ENCODE data around the gene WDFY2. TPM values are rescaled to one million over a fixed set of nuclear protein-coding genes. Genes with fewer than 3 reads are reported as not detected.

WDFY2 gene
- total and polyA plus RNA-seq, 2 of the 13 experiments (the other 11 are each of a cell fraction or from before 2014, with no cell fraction given): 22.6 to 27.0 TPM

DNA sequence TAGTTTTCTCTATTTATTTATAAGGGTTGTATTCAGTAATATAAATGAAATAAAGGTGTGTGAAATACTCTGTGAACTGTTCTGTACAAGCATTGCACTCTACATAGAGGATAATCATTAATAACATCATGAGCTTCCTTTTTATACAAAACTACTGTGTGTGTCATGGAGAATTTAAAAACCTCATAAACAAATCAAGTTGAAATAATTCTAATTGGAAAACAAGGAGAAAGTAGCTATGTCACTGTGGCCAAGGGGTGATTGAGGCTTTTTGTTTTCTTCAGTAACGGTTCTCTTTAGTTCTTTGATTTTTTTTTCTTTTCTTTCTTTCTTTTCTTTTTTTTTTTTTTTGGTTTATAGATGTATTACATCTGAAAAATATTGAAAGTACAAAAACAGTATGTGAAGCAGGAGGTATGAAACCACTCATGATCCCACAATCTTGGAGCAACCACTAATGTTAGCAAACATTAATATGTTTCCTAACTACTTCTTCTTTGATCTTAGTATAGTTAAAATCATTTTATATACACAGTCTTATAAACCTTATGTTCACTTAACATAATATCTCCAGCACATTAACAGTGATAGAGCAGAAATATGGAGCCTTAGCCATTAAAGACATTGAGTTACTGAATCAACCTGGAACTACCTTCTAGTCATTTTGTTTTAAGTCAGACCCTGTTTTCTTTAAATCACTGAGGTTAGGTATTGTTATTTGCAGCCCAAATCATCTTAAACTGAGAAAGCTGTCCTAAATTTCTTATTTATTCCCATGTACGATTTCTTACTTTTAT, 45.4 kb downstream of the WDFY2 start:
- peaks cover 66% of the 10 kb centered on the region for H3K4me1 ChIP-seq (ENCODE audit: insufficient read depth, low read length)
- H3K27ac ChIP-seq (ENCODE audit: extremely low read length, insufficient read depth, low read length): no peak overlapping the region
- no peaks in the 10 kb centered on the region for H3K9me3 ChIP-seq (ENCODE audit: low read length)
- H3K4me3 ChIP-seq (replicated peaks in 1 of 3; ENCODE audit: insufficient read depth in 1 of 3, low read depth in 2 of 3, low read length in 3 of 3): no peak overlapping the region
- intact Hi-C loops (cut with micrococcal nuclease; ENCODE audit: unreplicated experiment) (no loop called here), in situ Hi-C loops (cut with HindIII; ENCODE audit: extremely low pct_ligation_motif_present, low pct_unique_long_range_greater_than_20kb) (no loop called here)
- BruUV-seq (replicated peaks): no TSS peak
- H4K20me1 ChIP-seq (ENCODE audit: insufficient read depth, low read length): no peaks in the 10 kb centered on the region
- WGBS (ENCODE audit: low lambda C conversion rate): 96% methylated on average over 2 of the region's 2 CpGs
- DNase-seq (ENCODE audit: low spot score): no peak
- no peak overlapping the region for H3K9ac ChIP-seq (ENCODE audit: insufficient read depth, low read depth, low read length)
- POLR2A ChIA-PET: interaction anchor here (1.3 kb wide), 1 partner anchor 177 kb away, joined by 3 read pairs; the partner anchor contains the start of gene INTS6
- FAIRE-seq: no peak
- CTCF ChIA-PET (ENCODE audit: low intra/inter-chr PET ratio, low total read pairs): no interaction called here
- TF ChIP-seq ZNF724P (CRISPR knock-in tag; IDR thresholded peaks at IDR 0.05; ENCODE audit: borderline replicate concordance) (no peak), ZNF382 (CRISPR knock-in tag; IDR thresholded peaks at IDR 0.05; ENCODE audit: borderline replicate concordance) (no peak), GPBP1L1 (CRISPR knock-in tag; IDR thresholded peaks at IDR 0.05) (no peak), MAFK (conservative IDR thresholded peaks at IDR 0.05 in 1 of 2, IDR thresholded peaks at IDR 0.05 in 1 of 2; ENCODE audit: low read length in 2 of 2) (no peak), RNF219 (CRISPR knock-in tag; IDR thresholded peaks at IDR 0.05) (no peak), NFIB (CRISPR knock-in tag; IDR thresholded peaks at IDR 0.05; ENCODE audit: borderline replicate concordance) (no peak), ZBTB10 (CRISPR knock-in tag; IDR thresholded peaks at IDR 0.05; ENCODE audit: borderline replicate concordance) (no peak), MXI1 (IDR thresholded peaks at IDR 0.05; ENCODE audit: borderline replicate concordance, low read depth, low read length) (no peak), ZNF550 (CRISPR knock-in tag; IDR thresholded peaks at IDR 0.05; ENCODE audit: borderline replicate concordance) (no peak), WIZ (CRISPR knock-in tag; IDR thresholded peaks at IDR 0.05) (no peak)
- peaks cover 0 to 2% of the 10 kb centered on the region in 2 experiments; a peak in 2 of 5 replicates for H3K36me3 ChIP-seq (replicated peaks in 1 of 2; ENCODE audit: control insufficient read depth in 1 of 2, insufficient read depth in 2 of 2, low read length in 2 of 2)
- peaks cover 84% of the 10 kb centered on the region for H3K79me2 ChIP-seq (ENCODE audit: insufficient read depth, low read length)
- no peaks in the 10 kb centered on the region for H3K27me3 ChIP-seq (ENCODE audit: control insufficient read depth in 1 of 2, insufficient read depth in 2 of 2, low read length in 2 of 2)
- no peak overlapping the region for H3K4me2 ChIP-seq (ENCODE audit: low read depth, low read length)
- no peak overlapping the region for H2AFZ ChIP-seq (ENCODE audit: low read length)
- ATAC-seq: no peak

Measured in HepG2 (cell line).